Lower leg skin (tissue), 3 donors: ENCODE results near the gene GATAD2B.

Source experiments
- POLR2A ChIP-seq, 2 donors: fragments of 450-650 bp; IDR thresholded peaks; one replicate each; pipeline ENCODE4 v1.6.1; 2016 to 2017; ENCODE audit warnings: antibody characterized with exemption in 2 of 2, mild to moderate bottlenecking in 1 of 2, moderate library complexity in 1 of 2
- TF ChIP-seq, protein P1 (sequence below), 3 donors: fragments of 450-650 bp; IDR thresholded peaks; one replicate each; pipeline ENCODE4 v1.5.1; 2016; ENCODE audit warnings: antibody characterized with exemption in 3 of 3, mild to moderate bottlenecking in 3 of 3, moderate library complexity in 2 of 3

DNA sequence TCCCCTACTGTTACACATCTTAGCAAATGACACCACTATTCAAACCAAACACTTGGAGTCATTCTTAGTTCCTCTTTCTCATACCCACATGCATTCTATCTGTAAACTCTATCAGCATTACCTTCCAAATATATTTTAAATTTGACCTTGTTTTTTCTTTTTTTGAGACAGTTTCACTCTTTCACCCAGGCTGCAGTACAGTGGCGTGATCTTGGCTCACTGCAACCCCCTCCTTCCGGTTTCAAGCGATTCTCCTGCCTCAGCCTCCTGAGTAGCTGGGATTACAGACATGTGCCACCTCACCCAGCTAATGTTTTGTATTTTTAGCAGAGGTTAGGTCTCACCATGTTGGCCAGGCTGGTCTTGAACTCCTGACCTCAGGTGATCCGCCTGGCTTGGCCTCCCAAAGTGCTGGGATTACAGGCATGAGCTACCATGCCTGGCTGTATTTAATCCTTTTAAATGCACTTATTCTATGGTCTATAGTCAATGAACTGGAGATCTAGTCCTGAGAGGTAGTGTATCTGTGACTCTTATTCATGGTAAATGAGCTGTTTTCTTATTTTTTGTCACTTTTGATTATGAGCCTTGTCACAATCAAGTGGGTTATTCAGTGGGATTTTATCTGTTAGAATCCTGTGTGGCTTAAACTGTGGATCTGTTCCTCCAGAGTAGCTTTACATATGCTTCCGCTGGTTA, 73.1 kb downstream of the GATAD2B start:
- TF ChIP-seq, protein P1, sequence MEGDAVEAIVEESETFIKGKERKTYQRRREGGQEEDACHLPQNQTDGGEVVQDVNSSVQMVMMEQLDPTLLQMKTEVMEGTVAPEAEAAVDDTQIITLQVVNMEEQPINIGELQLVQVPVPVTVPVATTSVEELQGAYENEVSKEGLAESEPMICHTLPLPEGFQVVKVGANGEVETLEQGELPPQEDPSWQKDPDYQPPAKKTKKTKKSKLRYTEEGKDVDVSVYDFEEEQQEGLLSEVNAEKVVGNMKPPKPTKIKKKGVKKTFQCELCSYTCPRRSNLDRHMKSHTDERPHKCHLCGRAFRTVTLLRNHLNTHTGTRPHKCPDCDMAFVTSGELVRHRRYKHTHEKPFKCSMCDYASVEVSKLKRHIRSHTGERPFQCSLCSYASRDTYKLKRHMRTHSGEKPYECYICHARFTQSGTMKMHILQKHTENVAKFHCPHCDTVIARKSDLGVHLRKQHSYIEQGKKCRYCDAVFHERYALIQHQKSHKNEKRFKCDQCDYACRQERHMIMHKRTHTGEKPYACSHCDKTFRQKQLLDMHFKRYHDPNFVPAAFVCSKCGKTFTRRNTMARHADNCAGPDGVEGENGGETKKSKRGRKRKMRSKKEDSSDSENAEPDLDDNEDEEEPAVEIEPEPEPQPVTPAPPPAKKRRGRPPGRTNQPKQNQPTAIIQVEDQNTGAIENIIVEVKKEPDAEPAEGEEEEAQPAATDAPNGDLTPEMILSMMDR (IDR thresholded peaks at IDR 0.05), result no peak
- no peak for TF ChIP-seq POLR2A (IDR thresholded peaks at IDR 0.05)
